GM21381 (cell line): ENCODE data around the gene OSBP2.
A peak's percentile ranks its signal among the peaks of the same experiment; 100 is the strongest.

ENCODE experiments used
- ATAC-seq: cut with Tn5 transposase; IDR thresholded peaks from one replicate; pipeline ENCODE4 v1.9.1; 2021; ENCODE audit warnings: mild to moderate bottlenecking, moderate library complexity; ENCODE audit not compliant: unreplicated experiment

OSBP2 gene

DNA sequence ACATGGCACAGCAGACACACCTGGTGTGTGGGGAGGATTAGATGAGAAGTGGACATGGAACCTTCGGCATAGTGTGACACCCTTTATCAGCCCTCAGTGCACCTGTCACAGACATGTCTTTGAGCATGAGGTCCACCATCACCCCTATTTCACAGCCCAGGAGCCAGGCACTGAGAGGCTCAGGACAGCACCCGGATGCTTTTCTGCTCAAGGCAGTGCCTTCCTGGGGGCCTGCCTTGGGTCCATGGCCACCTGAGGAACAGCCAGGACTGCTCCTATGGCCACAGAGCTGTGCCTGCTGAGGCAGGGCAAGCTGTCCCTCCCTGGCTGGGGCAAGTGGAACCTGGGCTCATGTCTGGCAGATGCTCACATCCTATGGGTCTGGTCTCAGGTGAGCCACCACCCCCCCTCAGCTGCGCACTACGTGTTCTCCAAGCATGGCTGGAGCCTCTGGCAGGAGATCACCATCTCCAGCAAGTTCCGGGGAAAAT, 198.1 kb downstream of the OSBP2 start:
- no peak for ATAC-seq

- ATAC-seq = no peak
These were observed 199.0 kb downstream of the OSBP2 start for GRCh38 chr22:30893434-30894370.

DNA sequence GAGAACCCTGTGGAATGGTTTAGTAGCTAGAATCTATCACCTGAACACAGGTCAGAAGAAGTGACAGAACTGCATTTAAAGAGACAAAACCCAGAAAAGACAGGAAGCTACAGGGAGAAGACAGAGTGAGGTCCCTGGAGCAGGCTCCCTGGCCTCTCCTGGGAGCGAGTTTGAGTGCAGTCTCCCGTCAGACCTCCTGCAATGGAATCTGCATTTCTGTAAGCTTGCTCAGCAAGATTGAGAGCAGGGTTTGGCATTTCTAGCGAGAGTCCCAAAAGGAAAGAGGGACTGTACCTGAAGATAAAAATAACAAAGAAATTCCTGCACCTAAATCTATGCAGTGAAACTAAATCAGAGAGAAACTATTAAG, 199.7 kb downstream of the OSBP2 start:
- ATAC-seq = no peak

DNA sequence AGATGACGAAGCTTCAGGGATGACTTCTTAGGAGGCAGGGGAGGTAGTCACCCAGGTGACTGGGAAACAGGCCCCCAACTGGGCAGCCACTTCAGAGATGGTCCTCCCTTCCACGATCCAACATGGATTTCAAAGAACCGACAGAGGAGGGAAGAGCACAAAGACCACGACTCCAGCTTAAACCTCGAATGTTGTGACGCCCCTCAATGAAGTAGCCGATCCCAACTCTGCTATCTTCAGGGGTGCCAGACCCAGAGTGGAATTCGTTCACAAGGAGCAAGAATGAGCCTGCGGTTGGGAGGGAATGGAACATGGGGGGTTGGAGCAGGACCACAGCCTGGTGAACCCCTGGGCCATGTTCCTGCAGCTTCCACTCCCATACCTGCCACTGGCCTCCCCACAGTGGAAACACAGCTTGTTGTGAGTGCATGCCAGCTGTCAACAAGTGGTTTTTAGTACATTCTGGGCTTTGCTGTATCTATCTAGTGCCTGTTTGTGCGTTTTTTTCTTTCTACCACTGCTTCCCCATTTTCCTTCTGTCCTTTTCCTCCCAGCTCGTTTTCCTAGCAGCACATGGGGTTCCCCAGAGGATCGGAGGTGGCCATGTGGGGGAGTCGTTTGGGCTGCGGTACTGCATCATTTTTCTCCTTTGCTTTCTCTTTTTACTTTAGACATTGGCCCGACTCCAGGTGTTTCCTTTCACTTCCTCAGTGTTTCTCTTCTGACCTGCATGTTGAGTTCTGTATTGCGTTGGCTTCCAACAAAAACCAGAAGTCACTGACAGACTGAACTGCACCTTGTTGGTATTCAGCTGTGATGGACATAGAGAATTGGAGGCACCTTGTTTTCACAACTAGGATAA, 208.1 kb downstream of the OSBP2 start:
- no peak for ATAC-seq

DNA sequence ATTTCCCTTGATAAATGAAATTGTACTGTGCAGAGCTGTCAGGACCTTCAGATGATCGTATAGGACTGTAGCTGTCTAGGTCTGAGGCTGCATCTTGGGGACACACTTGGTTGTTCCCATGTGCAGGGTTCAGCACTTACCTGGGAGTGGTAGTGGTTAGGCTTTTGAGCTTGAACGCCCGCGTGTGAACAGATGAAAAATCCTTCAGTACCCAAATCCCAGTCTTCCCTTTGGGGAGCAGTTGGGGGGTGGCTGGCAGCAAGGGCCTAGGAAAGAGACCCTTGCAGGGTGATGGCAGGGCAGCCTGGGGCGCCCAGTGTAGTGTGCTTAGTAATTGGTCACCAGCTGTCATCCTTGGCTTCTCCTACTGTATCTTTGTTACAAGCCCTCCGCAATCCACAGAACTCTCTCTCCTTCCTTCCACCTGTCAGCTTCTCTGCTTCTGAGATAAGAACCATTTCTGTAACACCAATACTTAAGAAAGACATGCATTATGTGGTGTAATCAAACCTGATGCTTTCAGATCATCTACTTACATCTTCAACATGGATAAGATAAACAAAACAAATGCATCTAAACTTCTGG, 209.3 kb downstream of the OSBP2 start:
- no peak for ATAC-seq

GRCh38 chr22:30905696-30906341, 211.1 kb downstream of the OSBP2 start:
- no peak for ATAC-seq

GRCh38 chr22:30906411-30906810, 211.7 kb downstream of the OSBP2 start:
- no peak for ATAC-seq

DNA sequence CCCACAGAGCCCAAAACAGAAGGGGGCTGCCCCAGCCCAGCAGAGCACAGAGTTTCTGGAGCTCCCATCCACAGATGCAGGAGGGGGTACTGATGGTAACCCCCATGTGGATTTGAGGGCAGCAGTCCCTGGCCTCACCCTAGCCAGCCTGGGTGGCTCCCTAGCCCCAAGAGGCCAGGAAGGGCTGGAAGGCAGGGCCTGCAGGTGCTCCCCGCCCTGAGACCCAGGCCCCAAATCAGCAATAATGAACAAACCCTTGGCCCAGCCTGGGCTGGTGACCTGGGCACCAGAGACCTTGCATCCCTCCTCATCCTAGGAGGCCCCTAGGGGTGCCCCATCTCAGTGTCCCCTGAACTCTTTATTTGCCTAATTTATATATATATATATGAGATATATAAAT, 212.3 kb downstream of the OSBP2 start:
- ATAC-seq = no peak

GRCh38 chr22:30908051-30908461, 213.4 kb downstream of the OSBP2 start:
- ATAC-seq = no peak

- no peak for ATAC-seq
These were observed 214.6 kb downstream of the OSBP2 start for GRCh38 chr22:30909306-30909705.

GRCh38 chr22:30910358-30910757, 215.7 kb downstream of the OSBP2 start:
- ATAC-seq = no peak

GRCh38 chr22:30918761-30919160, 224.1 kb downstream of the OSBP2 start:
- ATAC-seq = no peak

GRCh38 chr22:30919973-30920372, 225.3 kb downstream of the OSBP2 start:
- no peak for ATAC-seq

DNA sequence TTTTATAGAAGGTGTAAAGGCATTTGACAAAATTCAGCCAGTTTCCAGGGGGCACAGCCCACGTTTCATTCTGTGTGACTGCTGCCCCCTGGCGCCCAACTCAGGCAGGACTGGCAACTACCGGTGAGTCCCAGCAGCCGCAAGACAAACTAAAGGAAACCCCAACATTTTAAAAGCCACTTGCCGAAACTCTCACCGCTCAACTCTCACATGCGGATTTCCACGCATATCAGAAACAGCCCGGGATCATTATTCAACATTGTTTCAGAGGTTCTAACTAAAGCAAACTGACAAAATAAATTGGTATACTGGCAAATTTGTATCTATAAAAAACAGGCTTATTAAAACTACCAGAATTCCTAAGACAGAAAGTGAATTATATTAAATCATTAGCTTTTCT, 225.7 kb downstream of the OSBP2 start:
- ATAC-seq = no peak

DNA sequence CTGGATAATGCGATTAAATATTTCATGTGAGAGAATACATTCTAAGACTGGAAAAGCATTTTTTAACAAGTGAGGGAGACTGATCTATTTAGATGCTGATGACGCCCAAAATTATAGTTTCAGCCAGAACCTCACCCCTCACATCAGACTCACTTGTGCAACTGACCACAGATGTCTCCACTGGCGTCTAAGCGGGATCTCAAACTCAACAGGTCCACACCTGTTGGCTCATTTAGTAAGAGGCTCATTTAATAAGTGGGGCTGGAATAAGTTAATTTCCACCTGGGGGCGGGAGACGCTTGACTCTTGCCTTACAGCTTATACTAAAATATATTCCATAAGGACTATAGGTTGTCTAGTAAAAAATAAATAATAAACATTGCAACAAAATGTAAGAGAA, 226.4 kb downstream of the OSBP2 start:
- no peak for ATAC-seq

GRCh38 chr22:30922151-30922611, 227.5 kb downstream of the OSBP2 start:
- peak; percentile 55 for ATAC-seq

DNA sequence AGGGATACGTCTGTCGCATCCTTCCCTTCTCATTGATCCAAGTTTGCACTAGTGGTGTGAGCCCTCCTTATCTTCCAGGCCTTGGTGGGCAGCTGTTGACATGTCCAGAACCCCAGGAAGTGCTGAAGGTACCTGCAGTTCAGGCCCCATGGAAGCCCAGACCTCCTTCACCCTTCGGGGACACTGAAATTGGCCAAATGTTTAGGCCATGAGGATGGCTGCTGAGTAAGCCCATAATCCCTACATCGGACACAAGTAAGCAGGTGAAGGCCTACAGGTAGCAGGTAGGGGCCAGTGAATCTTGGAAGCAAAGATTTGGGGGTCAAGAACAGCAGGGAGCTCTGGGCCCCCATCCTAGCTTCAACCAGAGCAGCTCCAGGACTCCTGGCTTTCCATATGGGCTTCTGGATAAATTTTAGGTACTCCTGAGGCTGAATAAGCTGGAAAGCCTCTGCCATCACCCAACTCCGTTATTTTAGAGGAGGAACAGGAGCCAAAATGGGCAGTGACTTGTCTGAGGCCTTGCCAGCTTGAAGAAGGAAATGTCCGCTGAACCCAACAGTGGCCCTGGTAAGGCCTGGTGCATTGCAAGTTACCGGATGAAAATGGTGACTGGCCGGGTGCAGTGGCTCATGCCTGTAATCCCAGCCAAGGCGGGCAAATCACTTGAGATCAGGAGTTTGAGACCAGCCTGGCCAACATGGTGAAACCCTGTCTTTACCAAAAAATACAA, 228.7 kb downstream of the OSBP2 start:
- no peak for ATAC-seq

DNA sequence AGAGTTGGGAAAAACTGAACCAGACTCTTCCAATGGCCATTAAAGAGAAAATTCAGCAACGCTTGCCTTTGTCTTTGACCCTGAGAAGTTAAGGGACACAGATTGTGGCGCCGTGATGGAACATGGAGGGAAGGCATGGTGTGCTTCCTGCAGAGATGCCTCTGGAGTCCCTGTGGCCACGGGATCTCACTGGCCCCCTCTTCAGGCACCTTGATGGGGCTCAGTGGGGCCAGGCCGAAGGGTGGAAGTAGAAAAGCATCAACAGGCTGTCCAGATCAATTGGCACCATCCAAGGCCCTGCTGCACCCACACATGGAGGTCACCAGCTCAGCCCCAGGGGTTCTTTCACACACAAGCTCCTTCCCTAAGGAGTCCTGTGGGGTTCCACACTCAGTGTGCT, 231.0 kb downstream of the OSBP2 start:
- no peak for ATAC-seq

- ATAC-seq = no peak
These were observed 232.0 kb downstream of the OSBP2 start for GRCh38 chr22:30926706-30927105.

DNA sequence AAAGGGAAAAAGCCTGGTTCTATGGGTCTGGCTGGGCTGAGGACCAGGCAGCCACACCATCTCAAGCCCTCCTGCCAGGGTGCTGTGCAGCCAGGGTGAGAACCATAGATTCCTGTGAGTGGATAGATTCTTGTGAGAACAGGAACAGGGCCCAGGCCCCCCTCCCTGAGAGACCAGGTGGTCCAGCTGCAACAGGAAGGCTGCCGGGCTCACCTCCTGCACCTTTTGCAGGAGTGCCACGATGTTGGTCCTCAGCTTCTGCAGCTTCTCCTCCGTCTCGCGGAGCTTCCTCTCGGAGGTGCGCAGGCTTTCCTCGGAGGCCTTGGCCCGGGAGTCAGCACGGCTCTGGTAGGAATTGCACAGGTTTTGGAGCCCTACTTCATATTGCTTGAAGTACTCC, 233.1 kb downstream of the OSBP2 start:
- ATAC-seq = no peak
